Activated naive CD8-positive, alpha-beta T cell treated with anti-CD3 and anti-CD28 coated beads, Interleukin-2, amount 50 U/mL, for 24 hours (primary cell): ENCODE results near the gene SIGLEC1.

Experiments used
- ATAC-seq: fragments of 150-1000 bp; cut with Tn5 transposase; one replicate; pipeline ENCODE4 v1.10.0; 2021
- DNase-seq: peaks from one replicate; pipeline ENCODE4 v3.0.0; 2021
- H3K27ac Mint-ChIP-seq: one replicate; pipeline ENCODE4 v1.8.0; 2021; ENCODE audit warnings: mild to moderate bottlenecking, mixed read lengths
- H3K27me3 Mint-ChIP-seq: one replicate; pipeline ENCODE4 v1.8.0; 2021; ENCODE audit warnings: mixed read lengths
- H3K36me3 Mint-ChIP-seq: one replicate; pipeline ENCODE4 v1.8.0; 2021; ENCODE audit warnings: low read depth, mixed read lengths
- H3K4me1 Mint-ChIP-seq: one replicate; pipeline ENCODE4 v1.8.0; 2021; ENCODE audit warnings: mixed read lengths
- H3K4me3 Mint-ChIP-seq: one replicate; pipeline ENCODE4 v1.8.0; 2021; ENCODE audit warnings: mild to moderate bottlenecking, moderate library complexity, mixed read lengths
- H3K9me3 Mint-ChIP-seq: one replicate; pipeline ENCODE4 v1.8.0; 2021; ENCODE audit warnings: mixed read lengths

The SIGLEC1 gene

DNA sequence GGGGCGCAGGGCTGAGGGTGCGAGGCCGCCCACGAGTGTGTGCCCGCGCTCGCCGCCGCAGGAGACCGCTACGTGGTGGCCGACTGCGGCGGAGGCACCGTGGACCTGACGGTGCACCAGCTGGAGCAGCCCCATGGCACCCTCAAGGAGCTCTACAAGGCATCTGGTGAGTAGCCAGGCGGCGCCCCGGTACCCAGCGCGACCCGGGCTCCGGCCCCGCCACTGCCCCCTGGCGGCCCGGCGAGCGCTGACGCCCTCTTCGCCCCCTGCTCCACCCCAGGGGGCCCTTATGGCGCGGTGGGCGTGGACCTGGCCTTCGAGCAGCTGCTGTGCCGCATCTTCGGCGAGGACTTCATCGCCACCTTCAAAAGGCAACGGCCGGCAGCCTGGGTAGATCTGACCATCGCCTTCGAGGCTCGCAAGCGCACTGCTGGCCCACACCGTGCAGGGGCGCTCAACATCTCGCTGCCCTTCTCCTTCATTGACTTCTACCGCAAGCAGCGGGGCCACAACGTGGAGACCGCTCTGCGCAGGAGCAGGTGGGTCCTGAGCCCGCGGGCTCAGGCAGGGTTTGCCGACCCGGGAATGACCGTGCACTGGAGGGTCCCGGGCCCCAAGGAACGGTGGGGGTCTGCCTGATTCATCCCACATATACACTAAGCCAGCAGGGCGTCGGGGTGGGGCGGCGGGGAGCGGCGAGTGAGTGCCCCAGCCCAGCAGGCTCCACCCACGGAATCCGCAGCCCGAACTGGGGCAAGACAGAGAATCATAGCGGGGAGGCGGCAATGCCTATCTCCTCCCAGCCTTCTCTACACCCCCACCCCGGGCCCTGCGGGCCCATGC lies 37.5 kb upstream of the SIGLEC1 start:
- Mint-ChIP-seq H3K4me1 (peaks cover 16% of the 10 kb centered on the region), H3K9me3 (no peaks in the 10 kb centered on the region), H3K27ac (no peak overlapping the region), H3K27me3 (peaks cover 8% of the 10 kb centered on the region), H3K36me3 (no peaks in the 10 kb centered on the region), H3K4me3 (no peak overlapping the region)
- ATAC-seq: peak; percentile 25
- peak; percentile 62 for DNase-seq

GRCh38 chr20:3749087-3749688 lies 36.8 kb upstream of the SIGLEC1 start:
- DNase-seq: no peak
- no peak for ATAC-seq
- H3K27me3 Mint-ChIP-seq: peaks cover 13% of the 10 kb centered on the region
- H3K27ac Mint-ChIP-seq: no peak overlapping the region
- no peaks in the 10 kb centered on the region for H3K36me3 Mint-ChIP-seq
- no peak overlapping the region for H3K4me3 Mint-ChIP-seq
- no peaks in the 10 kb centered on the region for H3K9me3 Mint-ChIP-seq
- H3K4me1 Mint-ChIP-seq: peaks cover 20% of the 10 kb centered on the region

GRCh38 chr20:3748073-3748472 lies 35.7 kb upstream of the SIGLEC1 start:
- H3K27ac Mint-ChIP-seq: no peak overlapping the region
- H3K4me1 Mint-ChIP-seq: peaks cover 20% of the 10 kb centered on the region
- DNase-seq: no peak
- peaks cover 13% of the 10 kb centered on the region for H3K27me3 Mint-ChIP-seq
- H3K4me3 Mint-ChIP-seq: no peak overlapping the region
- no peaks in the 10 kb centered on the region for H3K36me3 Mint-ChIP-seq
- ATAC-seq: no peak
- no peaks in the 10 kb centered on the region for H3K9me3 Mint-ChIP-seq

- ATAC-seq (no peak), DNase-seq (no peak)
- Mint-ChIP-seq H3K9me3 (no peaks in the 10 kb centered on the region), H3K4me1 (peaks cover 15% of the 10 kb centered on the region), H3K27me3 (peaks cover 13% of the 10 kb centered on the region), H3K4me3 (no peak overlapping the region), H3K36me3 (no peaks in the 10 kb centered on the region), H3K27ac (no peak overlapping the region)
These were observed 35.1 kb upstream of the SIGLEC1 start for GRCh38 chr20:3747471-3747870.

DNA sequence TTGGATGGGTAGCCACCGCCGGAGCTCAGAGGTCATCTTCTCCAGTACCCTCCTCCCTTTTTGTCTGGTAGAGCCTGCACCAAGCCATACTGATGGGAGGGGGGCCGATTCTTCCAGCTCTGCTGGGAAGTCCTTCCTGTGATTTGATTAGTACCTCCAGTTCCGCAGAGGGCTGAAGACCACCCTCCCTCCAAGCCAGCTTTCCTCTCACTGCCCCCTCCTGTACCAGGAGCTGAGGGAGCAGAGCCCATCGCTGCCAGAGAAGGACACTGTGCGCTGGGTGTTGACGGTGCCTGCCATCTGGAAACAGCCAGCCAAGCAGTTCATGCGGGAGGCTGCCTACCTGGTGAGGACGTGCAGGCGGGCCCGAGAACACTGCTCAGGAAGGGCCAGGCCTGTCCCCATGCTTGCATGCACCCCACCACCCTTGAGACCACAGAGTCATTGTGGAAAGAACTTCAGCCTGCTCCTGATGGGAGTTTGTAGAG lies 33.3 kb upstream of the SIGLEC1 start:
- ATAC-seq (no peak), DNase-seq (no peak)
- Mint-ChIP-seq H3K27me3 (peaks cover 13% of the 10 kb centered on the region), H3K27ac (no peak overlapping the region), H3K36me3 (no peaks in the 10 kb centered on the region), H3K9me3 (no peaks in the 10 kb centered on the region), H3K4me1 (peaks cover 6% of the 10 kb centered on the region), H3K4me3 (no peak overlapping the region)

DNA sequence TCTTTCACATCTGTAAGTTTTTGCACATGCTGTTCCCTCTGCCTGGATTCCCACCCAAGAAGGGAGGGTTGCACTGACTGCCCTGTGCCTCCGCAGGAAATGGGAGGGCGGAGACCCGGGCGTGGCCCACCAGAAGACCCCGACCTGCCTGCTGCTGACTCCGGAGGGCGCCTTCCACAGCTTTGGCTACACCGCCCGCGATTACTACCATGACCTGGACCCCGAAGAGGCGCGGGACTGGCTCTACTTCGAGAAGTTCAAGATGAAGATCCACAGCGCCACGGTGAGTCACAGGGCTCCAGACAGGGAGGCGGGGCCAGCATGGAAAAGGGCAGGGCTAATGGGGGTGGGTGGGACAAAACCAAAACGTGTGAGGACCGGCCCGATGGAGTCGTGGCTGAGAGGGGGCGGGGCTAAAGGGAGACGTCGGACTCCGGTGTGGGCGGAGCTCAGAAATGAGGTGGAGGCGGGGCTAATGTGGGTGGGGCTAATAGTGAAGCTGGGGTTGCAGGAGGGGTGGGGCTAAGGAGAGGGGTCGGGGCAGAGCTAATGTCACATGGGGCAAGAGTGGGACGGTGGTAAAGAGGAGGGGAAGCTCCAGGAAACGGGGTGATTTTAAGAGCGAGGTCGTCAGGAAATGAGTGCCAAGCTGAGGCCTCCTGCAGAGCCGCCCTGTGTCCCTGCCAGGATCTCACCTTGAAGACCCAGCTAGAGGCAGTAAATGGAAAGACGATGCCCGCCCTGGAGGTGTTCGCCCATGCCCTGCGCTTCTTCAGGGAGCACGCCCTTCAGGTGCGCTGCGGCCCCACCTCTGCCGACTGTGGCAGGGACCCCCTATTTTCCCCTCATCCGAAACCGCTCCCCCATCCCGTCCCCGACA lies 32.6 kb upstream of the SIGLEC1 start:
- no peak overlapping the region for H3K27ac Mint-ChIP-seq
- peaks cover 5% of the 10 kb centered on the region for H3K4me1 Mint-ChIP-seq

GRCh38 chr20:3744037-3744436 lies 31.6 kb upstream of the SIGLEC1 start:
- Mint-ChIP-seq H3K4me3 (no peak overlapping the region), H3K36me3 (no peaks in the 10 kb centered on the region), H3K4me1 (peaks cover 5% of the 10 kb centered on the region), H3K9me3 (no peaks in the 10 kb centered on the region), H3K27ac (no peak overlapping the region), H3K27me3 (peaks cover 13% of the 10 kb centered on the region)
- DNase-seq (no peak), ATAC-seq (no peak)

More for the DNA sequence above, 32.6 kb upstream of the SIGLEC1 start:
- DNase-seq (peak; percentile 75), ATAC-seq (peak; percentile 52)
- H3K36me3 Mint-ChIP-seq: no peaks in the 10 kb centered on the region
- peaks cover 13% of the 10 kb centered on the region for H3K27me3 Mint-ChIP-seq
- no peaks in the 10 kb centered on the region for H3K9me3 Mint-ChIP-seq
- H3K4me3 Mint-ChIP-seq: peak overlapping the region; percentile 52

DNA sequence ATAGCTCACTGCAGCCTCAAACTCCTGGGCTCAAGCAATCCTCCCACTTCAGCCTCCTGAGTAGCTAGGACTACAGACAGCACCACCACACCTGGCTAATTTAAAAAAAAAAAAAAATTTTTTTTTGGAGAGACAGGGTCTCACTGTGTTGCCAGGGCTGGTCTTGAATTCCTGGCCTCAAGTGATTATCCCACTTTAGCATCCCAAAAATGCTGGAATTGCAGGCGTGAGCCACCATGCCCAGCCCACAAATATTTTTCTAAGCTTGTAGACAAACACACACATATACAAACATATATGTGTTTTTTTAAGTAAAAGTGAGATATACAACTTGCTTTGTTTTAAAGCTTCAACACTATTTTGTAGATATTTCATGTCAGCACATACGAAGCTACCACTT lies 30.9 kb upstream of the SIGLEC1 start:
- H3K27ac Mint-ChIP-seq: no peak overlapping the region
- H3K4me3 Mint-ChIP-seq: no peak overlapping the region
- no peak for DNase-seq
- ATAC-seq: no peak
- H3K36me3 Mint-ChIP-seq: no peaks in the 10 kb centered on the region
- peaks cover 13% of the 10 kb centered on the region for H3K27me3 Mint-ChIP-seq
- H3K9me3 Mint-ChIP-seq: no peaks in the 10 kb centered on the region
- H3K4me1 Mint-ChIP-seq: peaks cover 5% of the 10 kb centered on the region

DNA sequence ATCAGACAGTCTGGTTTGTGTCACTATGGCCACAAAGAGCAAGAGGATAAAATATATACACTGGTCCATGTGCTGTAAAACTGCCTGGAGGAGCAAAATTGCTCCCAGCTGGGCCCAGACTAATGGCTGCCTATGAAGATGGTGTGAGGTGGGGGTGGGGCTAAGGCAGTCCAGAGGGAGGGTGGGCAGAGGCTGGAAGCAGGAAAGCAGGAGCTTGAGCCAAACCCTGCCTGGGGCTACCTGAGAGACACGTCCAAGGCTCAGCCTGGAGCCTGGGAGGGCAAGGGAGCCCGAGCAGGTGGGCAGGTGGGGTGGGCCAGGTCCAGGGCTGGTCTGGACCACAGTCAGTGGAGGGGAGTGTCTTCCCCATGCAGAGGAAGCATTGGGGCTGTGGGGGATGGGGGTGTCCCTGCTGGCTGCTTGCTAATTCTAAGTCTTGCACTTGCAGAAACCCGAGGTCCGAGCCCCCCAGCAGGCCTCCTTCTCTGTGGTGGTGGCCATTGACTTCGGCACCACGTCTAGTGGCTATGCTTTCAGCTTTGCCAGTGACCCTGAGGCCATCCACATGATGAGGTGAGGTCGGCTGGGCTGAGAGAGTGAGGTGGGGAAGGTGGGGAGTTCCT lies 29.5 kb upstream of the SIGLEC1 start:
- H3K4me3 Mint-ChIP-seq: no peak overlapping the region
- ATAC-seq: no peak
- H3K36me3 Mint-ChIP-seq: no peaks in the 10 kb centered on the region
- H3K4me1 Mint-ChIP-seq: peaks cover 5% of the 10 kb centered on the region
- H3K9me3 Mint-ChIP-seq: no peaks in the 10 kb centered on the region
- H3K27me3 Mint-ChIP-seq: peaks cover 6% of the 10 kb centered on the region
- no peak overlapping the region for H3K27ac Mint-ChIP-seq
- no peak for DNase-seq

GRCh38 chr20:3740615-3741301 lies 28.4 kb upstream of the SIGLEC1 start:
- no peak for ATAC-seq
- DNase-seq: no peak
- H3K9me3 Mint-ChIP-seq: no peaks in the 10 kb centered on the region
- no peak overlapping the region for H3K4me3 Mint-ChIP-seq
- no peak overlapping the region for H3K27ac Mint-ChIP-seq
- H3K27me3 Mint-ChIP-seq: peaks cover 5% of the 10 kb centered on the region
- H3K36me3 Mint-ChIP-seq: no peaks in the 10 kb centered on the region
- peaks cover 5% of the 10 kb centered on the region for H3K4me1 Mint-ChIP-seq

GRCh38 chr20:3739926-3740451 lies 27.6 kb upstream of the SIGLEC1 start:
- ATAC-seq: no peak
- peaks cover 7% of the 10 kb centered on the region for H3K27me3 Mint-ChIP-seq
- peaks cover 3% of the 10 kb centered on the region for H3K4me1 Mint-ChIP-seq
- no peaks in the 10 kb centered on the region for H3K36me3 Mint-ChIP-seq
- no peak overlapping the region for H3K27ac Mint-ChIP-seq
- no peaks in the 10 kb centered on the region for H3K9me3 Mint-ChIP-seq
- H3K4me3 Mint-ChIP-seq: no peak overlapping the region
- DNase-seq: no peak

DNA sequence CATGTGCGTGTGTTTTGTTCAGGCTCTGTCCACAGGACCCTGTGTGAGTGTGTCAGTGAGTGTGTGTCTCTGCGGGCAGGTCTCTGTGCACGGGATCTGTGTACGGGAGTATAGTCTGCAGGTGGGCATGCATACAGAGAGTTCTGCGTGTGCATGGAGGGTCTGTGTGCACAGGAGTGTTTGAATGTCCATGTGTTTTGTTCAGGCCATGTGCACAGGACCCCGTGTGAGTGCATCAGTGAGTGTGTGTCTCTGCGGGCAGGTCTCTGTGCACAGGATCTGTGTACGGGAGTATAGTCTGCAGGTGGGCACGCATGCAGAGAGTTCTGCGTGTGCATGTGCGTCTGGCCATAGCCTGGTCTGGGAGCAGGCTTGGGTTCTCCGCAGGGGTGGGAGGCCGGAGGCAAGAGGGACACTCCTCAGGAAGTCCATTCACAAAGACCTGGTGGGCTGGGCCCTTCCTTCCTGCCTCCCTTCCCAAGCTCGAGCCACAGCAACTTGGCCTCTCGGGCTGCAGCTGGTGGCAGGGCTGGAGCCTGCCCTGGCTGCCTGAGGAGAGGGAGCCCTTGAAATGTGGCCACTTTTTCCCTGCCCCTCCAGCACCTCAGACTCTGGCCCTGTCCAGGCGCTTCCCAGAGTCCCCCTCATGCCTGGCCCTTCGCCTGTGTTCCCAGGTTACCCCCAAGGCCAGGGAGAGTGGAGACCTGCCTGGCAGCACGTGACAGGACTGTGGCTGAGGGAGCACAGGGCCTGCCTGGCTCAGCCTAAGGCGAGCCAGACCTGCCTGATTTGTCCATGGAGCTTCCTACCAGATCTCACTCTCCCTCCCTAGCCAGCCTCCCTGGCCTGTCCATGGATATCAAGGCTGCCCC lies 26.9 kb upstream of the SIGLEC1 start:
- Mint-ChIP-seq H3K27me3 (peaks cover 4% of the 10 kb centered on the region), H3K4me1 (no peaks in the 10 kb centered on the region), H3K27ac (no peak overlapping the region), H3K36me3 (no peaks in the 10 kb centered on the region), H3K9me3 (no peaks in the 10 kb centered on the region), H3K4me3 (no peak overlapping the region)
- DNase-seq: no peak
- ATAC-seq: no peak
